ENCODE data around the gene SH2D2A.

DNA sequence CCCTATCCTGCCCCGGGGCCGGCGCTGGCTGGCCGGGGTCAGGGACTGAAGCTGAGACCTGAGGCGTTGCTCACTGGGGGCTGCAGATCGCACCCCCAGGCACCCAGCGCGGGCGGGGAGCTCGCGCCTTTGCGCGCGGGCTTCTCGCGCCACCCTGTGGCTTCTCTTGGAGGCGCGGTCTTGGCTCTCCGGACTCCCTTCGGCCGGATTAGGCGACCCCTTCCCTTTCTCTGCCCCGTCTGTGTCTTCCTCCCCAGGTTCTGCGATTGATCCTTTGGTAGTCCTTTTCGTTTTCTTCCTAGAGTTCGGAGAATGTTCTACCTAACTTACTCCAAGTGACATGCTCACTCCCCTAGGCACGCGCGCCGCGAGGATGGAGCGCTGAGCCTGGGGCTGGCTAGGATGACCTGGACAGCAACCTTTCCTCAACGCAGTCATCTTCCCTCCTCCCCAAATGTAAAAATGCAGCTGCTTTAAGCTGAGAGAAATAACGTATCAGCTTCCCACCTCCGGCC lies 43.5 kb upstream of the SH2D2A start:
- TF ChIP-seq, protein P1, sequence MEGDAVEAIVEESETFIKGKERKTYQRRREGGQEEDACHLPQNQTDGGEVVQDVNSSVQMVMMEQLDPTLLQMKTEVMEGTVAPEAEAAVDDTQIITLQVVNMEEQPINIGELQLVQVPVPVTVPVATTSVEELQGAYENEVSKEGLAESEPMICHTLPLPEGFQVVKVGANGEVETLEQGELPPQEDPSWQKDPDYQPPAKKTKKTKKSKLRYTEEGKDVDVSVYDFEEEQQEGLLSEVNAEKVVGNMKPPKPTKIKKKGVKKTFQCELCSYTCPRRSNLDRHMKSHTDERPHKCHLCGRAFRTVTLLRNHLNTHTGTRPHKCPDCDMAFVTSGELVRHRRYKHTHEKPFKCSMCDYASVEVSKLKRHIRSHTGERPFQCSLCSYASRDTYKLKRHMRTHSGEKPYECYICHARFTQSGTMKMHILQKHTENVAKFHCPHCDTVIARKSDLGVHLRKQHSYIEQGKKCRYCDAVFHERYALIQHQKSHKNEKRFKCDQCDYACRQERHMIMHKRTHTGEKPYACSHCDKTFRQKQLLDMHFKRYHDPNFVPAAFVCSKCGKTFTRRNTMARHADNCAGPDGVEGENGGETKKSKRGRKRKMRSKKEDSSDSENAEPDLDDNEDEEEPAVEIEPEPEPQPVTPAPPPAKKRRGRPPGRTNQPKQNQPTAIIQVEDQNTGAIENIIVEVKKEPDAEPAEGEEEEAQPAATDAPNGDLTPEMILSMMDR (IDR thresholded peaks at IDR 0.05): peak; percentile 58 to 87 (median 70)
- no peak for TF ChIP-seq POLR2A (IDR thresholded peaks at IDR 0.05)
- TF ChIP-seq EP300 (IDR thresholded peaks at IDR 0.05): no peak

Measured in tibial nerve (tissue), 4 donors.